Stomach (tissue), 9 donors: ENCODE data around the gene HNRNPUL1. TPM values are rescaled to one million over a fixed set of nuclear protein-coding genes. Genes with fewer than 3 reads are reported as not detected.

Source experiments
- DNase-seq, 2 donors: peaks; one replicate each; pipeline versions ENCODE4 v3.0.0 to v3.0.0-alpha.2; 2013 to 2019
- H3K27ac ChIP-seq, 5 donors: fragments of 200-600 bp in 4 of 5; sonication (generic) in 4 of 5; one replicate each; pipeline ENCODE4 v1.5.1; 2013 to 2019; ENCODE audit warnings: mild to moderate bottlenecking in 1 of 5, moderate library complexity in 1 of 5
- H3K27me3 ChIP-seq, 3 donors: fragments of 200-600 bp; sonication (generic); one replicate each; pipeline ENCODE4 v1.5.1; 2017 to 2019; ENCODE audit warnings: mixed run types in 1 of 3
- H3K36me3 ChIP-seq, 4 donors: fragments of 200-600 bp; sonication (generic); 1 replicate in 3 of 4; 2 replicates in 1 of 4; pipeline ENCODE4 v1.5.1; 2016 to 2019
- H3K4me1 ChIP-seq, 4 donors: fragments of 200-600 bp; sonication (generic); one replicate each; pipeline ENCODE4 v1.5.1; 2016 to 2019
- H3K4me3 ChIP-seq, 4 donors: fragments of 200-600 bp; sonication (generic) in 3 of 4; one replicate each; pipeline ENCODE4 v1.5.1; 2016 to 2019; ENCODE audit warnings: mild to moderate bottlenecking in 1 of 4
- H3K9me3 ChIP-seq, 4 donors: fragments of 200-600 bp; sonication (generic); one replicate each; pipeline ENCODE4 v1.5.1; 2016 to 2019
- EP300 ChIP-seq: sonication (generic); formaldehyde crosslinking; IDR thresholded peaks from one replicate; pipeline ENCODE4 v1.6.1; 2017; ENCODE audit warnings: antibody characterized with exemption
- POLR2A ChIP-seq, 4 donors: fragments of 450-650 bp; IDR thresholded peaks; one replicate each; pipeline ENCODE4 v1.6.1; 2016; ENCODE audit warnings: antibody characterized with exemption in 4 of 4, control low read depth in 2 of 4, mild to moderate bottlenecking in 1 of 4, moderate library complexity in 1 of 4
- POLR2AphosphoS5 ChIP-seq, 3 donors: sonication (generic); formaldehyde crosslinking; IDR thresholded peaks; one replicate each; pipeline ENCODE4 v1.6.1; 2016; ENCODE audit warnings: antibody characterized with exemption in 3 of 3
- WGBS, 5 donors: extraction: QIAGEN DNeasy Blood & Tissue Kit in 3 of 5; methylation state at CpG; one replicate each; pipeline versions ENCODE4 v1.1.5 to v1.1.7; 2013 to 2018; 5-methylcytosine and 5-hydroxymethylcytosine counted together
- intact Hi-C: fragments of 100-400 bp; cut with DNase I; formaldehyde crosslinking; loops from one replicate; pipeline ENCODE4 v1.15.1; 2023; ENCODE audit warnings: low total_unique reads
- polyA plus RNA-seq, 3 donors: library from polyadenylated mRNA; stranded (reverse); fragments of 200-250 nt; gene quantifications; one replicate each; pipeline ENCODE4 v1.2.3, GENCODE V29; 2013
- total RNA-seq, 5 donors: library from RNA; depleted of rRNA; stranded (reverse); fragments of >200 nt; gene quantifications; one replicate each; pipeline versions ENCODE4 v1.1.0 to v1.2.3, GENCODE V29; 2014 to 2016
- TF ChIP-seq, protein P1 (sequence below), 7 experiments: fragments of 450-650 bp in 4 of 7; fragments of 200-600 bp in 3 of 7; sonication (generic) in 3 of 7; IDR thresholded peaks; one replicate each; pipeline ENCODE4 v1.5.1; 2016 to 2019; ENCODE audit warnings: antibody characterized with exemption in 7 of 7, control low read depth in 2 of 7, mild to moderate bottlenecking in 1 of 7
- donor health status: healthy with polysubstance abuse.
- donor health status: Bipolar disorder and iron deficiency.
- donor health status: healthy.

Gene HNRNPUL1
- total and polyA plus RNA-seq, 8 donors = 47.8 to 319 (median 91.8) TPM

DNA sequence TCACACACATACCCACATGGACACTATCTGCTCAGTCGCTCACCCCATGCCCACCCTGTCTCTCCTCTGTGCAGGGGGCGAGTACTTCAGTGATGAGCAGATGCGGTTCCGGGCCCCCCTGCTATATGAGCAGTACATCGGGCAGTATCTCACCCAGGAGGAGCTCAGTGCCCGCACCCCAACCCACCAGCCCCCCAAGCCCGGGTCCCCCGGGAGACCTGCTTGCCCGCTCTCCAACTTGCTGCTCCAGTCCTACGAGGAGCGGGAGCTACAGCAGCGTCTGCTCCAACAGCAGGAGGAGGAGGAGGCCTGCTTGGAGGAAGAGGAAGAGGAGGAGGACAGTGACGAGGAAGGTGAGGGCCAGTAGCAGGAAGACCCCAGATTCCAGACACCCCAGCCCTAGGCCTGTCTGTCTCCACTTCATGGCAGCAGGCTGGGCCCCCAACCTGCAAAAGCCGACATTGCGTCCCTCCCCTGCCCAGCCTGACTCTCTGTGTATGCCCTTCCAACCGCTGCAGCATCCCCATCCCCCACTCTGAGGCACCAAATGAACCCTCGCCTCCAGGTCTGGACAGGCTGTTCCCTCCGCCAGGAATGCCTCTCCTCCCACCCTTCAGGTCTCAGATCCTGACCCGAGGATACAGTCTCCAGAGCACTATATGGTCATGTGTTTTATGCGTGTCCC is 55.5 kb downstream of the HNRNPUL1 start:
- no peak for TF ChIP-seq EP300
- H3K4me1 ChIP-seq = peaks cover 30 to 38% (median 36%) of the 10 kb centered on the region in 4 donors
- no peak overlapping the region for H3K27ac ChIP-seq
- no peak for DNase-seq
- H3K27me3 ChIP-seq = no peaks in the 10 kb centered on the region
- no peaks in the 10 kb centered on the region for H3K9me3 ChIP-seq
- intact Hi-C loops = loop anchor here (10.0 kb wide), 1 partner anchor 55 kb away; the partner anchor contains the start of gene HNRNPUL1
- 79 to 87% (median 85%) methylated on average over 17 to 20 of the region's 20 CpGs for WGBS, 5 donors
- no peak overlapping the region for H3K4me3 ChIP-seq
- peaks cover 41 to 85% (median 78%) of the 10 kb centered on the region in 4 donors for H3K36me3 ChIP-seq

DNA sequence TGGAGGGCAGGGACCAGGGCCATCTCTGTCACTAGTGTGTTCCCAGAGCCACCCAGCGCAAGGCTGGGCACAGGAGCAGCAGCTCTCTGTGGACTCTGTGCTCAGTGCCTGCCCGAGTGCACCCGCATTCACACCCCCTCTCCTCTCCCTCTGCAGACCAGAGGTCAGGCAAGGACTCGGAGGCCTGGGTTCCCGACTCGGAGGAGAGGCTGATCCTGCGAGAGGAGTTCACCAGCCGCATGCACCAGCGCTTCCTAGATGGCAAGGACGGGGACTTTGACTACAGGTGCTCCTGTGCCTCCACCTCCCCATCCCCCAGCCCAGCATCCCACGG is 56.0 kb downstream of the HNRNPUL1 start:
- Histone ChIP-seq H3K9me3 (no peaks in the 10 kb centered on the region), H3K4me3 (no peak overlapping the region), H3K27me3 (no peaks in the 10 kb centered on the region), H3K36me3 (peaks cover 40 to 79% (median 73%) of the 10 kb centered on the region in 4 donors), H3K27ac (no peak overlapping the region), H3K4me1 (peaks cover 35 to 43% (median 41%) of the 10 kb centered on the region in 4 donors)
- WGBS, 5 donors = 82 to 93% (median 90%) methylated on average over 2 to 11 of the region's 11 CpGs
- intact Hi-C loops = no loop called here
- TF ChIP-seq, protein P1, sequence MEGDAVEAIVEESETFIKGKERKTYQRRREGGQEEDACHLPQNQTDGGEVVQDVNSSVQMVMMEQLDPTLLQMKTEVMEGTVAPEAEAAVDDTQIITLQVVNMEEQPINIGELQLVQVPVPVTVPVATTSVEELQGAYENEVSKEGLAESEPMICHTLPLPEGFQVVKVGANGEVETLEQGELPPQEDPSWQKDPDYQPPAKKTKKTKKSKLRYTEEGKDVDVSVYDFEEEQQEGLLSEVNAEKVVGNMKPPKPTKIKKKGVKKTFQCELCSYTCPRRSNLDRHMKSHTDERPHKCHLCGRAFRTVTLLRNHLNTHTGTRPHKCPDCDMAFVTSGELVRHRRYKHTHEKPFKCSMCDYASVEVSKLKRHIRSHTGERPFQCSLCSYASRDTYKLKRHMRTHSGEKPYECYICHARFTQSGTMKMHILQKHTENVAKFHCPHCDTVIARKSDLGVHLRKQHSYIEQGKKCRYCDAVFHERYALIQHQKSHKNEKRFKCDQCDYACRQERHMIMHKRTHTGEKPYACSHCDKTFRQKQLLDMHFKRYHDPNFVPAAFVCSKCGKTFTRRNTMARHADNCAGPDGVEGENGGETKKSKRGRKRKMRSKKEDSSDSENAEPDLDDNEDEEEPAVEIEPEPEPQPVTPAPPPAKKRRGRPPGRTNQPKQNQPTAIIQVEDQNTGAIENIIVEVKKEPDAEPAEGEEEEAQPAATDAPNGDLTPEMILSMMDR (IDR thresholded peaks at IDR 0.05) = no peak
- no peak for TF ChIP-seq EP300
- TF ChIP-seq POLR2A (IDR thresholded peaks at IDR 0.05) = no peak
- TF ChIP-seq POLR2AphosphoS5 (IDR thresholded peaks at IDR 0.05) = no peak
- no peak for DNase-seq

DNA sequence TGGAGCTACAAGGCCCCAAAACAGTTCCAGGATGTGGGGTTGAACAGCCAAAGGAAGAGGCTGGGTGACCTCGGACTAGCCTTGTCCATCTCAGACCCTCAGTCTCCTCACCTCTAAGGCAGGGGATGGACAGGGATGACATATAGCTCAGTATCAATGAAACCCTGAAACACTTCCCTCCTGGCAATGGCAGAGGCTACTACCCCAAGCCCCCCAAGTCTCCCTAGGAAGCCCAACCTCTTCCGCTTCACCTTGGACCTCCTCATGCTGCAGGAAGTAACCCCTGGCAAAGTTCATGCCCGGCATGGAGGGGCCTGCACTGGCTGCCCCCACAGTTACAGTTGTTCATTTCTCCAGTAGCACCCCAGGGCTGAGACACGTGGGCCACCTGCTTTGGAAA is 56.4 kb downstream of the HNRNPUL1 start:
- H3K4me1 ChIP-seq = peaks cover 40 to 48% (median 45%) of the 10 kb centered on the region in 4 donors
- no peaks in the 10 kb centered on the region for H3K27me3 ChIP-seq
- intact Hi-C loops = no loop called here
- H3K36me3 ChIP-seq = peaks cover 40 to 75% (median 69%) of the 10 kb centered on the region in 4 donors
- no peak for DNase-seq
- TF ChIP-seq POLR2AphosphoS5 (IDR thresholded peaks at IDR 0.05) = no peak
- no peak for TF ChIP-seq EP300
- TF ChIP-seq, protein P1 (IDR thresholded peaks at IDR 0.05) = no peak
- TF ChIP-seq POLR2A (IDR thresholded peaks at IDR 0.05) = no peak
- 84 to 94% (median 90%) methylated on average over 3 to 4 of the region's 4 CpGs for WGBS, 5 donors
- no peak overlapping the region for H3K27ac ChIP-seq
- no peak overlapping the region for H3K4me3 ChIP-seq
- H3K9me3 ChIP-seq = no peaks in the 10 kb centered on the region

DNA sequence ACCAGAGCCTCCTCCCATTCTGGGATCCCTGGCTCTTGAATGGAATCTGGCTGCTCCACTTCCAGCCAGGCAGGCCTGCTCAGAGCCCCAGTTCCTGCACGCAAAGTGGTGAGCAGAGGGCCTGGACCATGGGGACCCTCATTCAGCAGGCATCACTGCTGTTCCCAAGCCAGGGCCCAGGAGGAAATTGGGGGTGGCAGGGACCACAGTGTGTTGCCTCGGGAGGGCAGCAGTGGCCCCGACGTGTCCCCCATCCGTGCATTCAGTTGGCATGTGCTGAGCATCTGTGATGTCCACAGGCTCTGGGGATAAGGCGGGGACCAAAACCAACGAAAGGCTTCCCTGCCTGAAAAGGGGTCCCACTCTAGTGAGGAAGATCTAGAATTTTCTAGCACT is 57.0 kb downstream of the HNRNPUL1 start:
- TF ChIP-seq POLR2AphosphoS5 (IDR thresholded peaks at IDR 0.05) (no peak), POLR2A (IDR thresholded peaks at IDR 0.05) (no peak), EP300 (no peak)
- TF ChIP-seq, protein P1 (IDR thresholded peaks at IDR 0.05) = no peak
- DNase-seq = no peak
- Histone ChIP-seq H3K4me1 (peaks cover 46 to 54% (median 52%) of the 10 kb centered on the region in 4 donors), H3K36me3 (peaks cover 37 to 69% (median 63%) of the 10 kb centered on the region in 4 donors), H3K9me3 (no peaks in the 10 kb centered on the region), H3K4me3 (no peak overlapping the region), H3K27me3 (no peaks in the 10 kb centered on the region), H3K27ac (peak overlapping the region in 3 of 5 donors; percentile 87 to 91 (median 90))
- WGBS, 5 donors = 50 to 89% (median 82%) methylated on average over 6 to 7 of the region's 7 CpGs
- intact Hi-C loops = no loop called here
